ENCODE data around the gene CAVIN2. TPM values are rescaled to one million over a fixed set of nuclear protein-coding genes. Genes with fewer than 3 reads are reported as not detected.

The CAVIN2 gene
- total RNA-seq, 1 experiment from 2014 or later = 3.2 TPM

DNA sequence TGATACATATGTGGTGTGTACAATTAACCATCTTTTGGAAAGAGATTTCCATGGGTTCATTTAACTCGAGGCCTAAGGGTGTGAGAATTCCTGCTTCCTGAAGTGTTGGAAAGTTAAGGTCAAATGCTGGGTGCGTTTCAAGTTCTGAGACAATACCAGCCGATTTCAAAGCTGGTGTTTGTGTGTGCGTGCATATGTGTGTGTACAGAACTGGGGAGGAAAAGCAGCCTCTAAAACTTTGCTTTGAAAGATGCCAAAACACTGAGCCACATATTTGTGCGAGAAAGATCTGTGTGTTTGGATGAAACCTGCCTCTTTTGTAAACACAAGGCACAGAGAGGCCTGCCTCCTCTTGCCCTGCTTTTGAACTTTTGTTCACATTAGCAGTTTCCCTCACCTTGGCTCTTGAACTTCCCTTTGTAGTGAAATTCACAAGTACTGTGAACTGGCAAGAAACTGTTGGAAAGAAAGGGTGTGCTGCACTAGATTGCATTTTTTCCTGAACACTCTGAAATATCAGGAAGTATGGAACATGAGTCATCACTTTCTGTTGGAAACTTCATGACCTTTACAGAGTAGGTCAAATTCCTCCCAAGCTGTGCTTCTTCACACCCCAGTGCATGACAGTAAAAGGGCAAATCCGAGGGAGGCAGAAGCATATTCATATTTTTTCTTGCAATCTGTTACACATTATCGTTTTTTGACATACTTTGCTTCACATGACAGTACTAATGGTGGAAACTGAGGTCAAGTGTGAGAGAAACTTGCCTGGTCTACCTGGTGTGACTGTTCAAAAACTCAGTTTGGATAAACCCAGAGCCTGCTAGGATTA is 20.0 kb upstream of the CAVIN2 start:
- DNase-seq (ENCODE audit: low spot score) = no peak
- in situ Hi-C loops (cut with HindIII; ENCODE audit: low sequenced_read_pairs) = no loop called here

- in situ Hi-C loops (cut with HindIII; ENCODE audit: low sequenced_read_pairs) = no loop called here
- DNase-seq (ENCODE audit: low spot score) = no peak
Observed at GRCh38 chr2:191866195-191866594, 19.3 kb upstream of the CAVIN2 start.

DNA sequence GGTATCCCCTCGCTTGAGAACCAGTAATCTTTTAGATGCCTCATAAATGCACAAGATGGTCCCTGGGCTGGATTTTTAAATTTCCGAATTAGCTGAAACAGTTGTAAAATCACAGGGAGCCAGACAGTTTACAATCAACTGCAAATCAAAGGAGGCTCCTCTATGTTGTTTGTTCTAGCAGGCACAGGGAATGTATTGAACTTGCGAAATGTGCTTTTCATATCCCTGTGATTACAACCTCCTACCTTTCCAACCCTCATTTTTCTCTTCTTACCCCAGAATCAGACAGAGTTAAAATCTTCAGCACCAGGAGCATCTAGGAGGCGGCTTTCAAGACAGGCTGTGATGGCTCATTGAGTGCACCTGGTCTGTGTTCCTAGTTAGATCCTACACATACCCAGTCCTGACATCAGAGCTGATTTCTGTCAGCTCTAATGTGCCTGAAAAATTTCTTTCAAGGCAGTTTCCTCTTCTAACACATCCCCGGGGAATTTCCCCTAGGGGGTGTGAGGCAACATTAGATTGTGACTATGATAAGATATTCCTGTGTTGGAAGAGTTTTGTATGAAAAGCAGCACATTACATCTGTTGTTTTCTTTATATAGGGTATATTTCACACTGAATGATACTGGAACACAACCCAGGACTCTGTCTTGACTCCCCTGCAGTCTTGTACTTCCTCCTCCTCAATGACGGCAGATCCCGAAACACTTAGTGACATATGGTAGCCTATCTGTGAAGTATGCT is 17.9 kb upstream of the CAVIN2 start:
- in situ Hi-C loops (cut with HindIII; ENCODE audit: low sequenced_read_pairs) = no loop called here
- no peak for DNase-seq (ENCODE audit: low spot score)

DNA sequence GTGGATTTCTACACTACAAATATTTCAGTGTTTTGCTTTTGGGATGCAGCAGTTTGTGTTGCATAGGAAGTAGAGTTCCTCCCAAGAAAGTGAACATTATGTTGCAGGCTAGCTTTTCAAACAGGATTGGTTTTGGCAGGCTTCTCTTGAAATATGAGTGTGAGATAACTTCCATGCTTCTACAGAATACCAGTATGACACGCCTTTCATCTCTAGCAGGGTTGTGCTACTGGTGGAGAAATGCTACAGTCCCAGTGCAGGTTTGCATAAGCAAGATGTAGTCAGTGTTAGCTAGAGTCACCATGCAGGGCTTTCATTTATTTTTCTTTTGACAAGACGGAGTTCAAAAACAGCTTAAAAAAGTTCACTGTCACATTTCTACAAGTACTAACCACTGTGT is 17.1 kb upstream of the CAVIN2 start:
- in situ Hi-C loops (cut with HindIII; ENCODE audit: low sequenced_read_pairs) = no loop called here

GRCh38 chr2:191862156-191862775 is 15.4 kb upstream of the CAVIN2 start:
- in situ Hi-C loops (cut with HindIII; ENCODE audit: low sequenced_read_pairs) = no loop called here
- DNase-seq (ENCODE audit: low spot score) = no peak

More for the DNA sequence above, 17.1 kb upstream of the CAVIN2 start:
- no peak for DNase-seq (ENCODE audit: low spot score)

DNA sequence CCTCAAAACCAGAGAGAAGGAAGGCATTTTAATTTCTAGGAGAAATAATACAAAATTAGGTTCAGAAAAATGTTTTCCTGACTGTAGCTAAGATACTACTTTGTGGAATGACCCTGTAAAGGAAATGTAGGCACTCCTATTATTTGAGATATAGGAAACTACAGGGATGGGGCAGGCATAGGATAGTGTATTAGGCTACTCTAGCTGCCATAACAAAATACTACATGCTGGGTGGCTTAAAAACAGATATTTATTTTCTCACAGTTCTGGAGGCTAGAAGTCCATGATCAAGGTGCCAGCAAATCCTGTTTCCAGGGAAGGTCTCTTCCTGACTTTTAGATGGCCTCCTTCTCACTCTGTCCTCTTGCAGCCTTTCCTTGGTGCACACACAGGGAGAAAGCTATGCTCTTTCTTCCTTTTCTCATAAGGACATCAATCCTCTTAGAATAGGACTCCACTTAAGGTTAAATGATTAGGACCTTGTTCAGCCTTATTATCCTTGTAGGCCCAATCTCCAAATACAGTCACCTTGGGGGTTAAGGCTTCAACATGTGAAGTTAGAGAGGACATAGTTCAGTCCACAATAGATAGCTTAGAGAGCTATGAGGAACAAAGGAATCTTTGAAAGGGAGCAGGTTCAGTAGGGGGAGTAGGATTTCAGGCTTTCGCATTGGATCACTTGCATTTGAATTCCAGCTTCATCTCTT is 14.0 kb upstream of the CAVIN2 start:
- in situ Hi-C loops (cut with HindIII; ENCODE audit: low sequenced_read_pairs) = no loop called here
- DNase-seq (ENCODE audit: low spot score) = no peak

DNA sequence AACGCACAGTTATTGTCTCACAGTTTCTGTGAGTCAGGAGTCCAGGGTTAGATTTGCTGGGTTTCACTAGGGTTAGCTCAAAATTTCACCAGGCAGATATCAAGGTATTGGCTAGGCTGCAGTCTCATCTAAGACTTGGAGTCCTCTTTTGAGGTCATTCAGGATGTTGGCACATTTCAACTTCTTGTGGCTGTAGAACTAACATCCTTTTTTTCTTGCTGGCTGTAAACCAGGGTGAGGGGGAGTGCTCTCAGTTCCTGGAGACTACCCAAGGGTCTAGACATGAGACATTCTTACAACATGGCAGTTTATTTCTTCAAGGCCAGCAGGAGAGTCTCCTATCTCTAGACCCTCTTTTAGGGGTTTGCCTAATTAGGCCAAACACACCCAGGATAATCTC is 12.8 kb upstream of the CAVIN2 start:
- no peak for DNase-seq (ENCODE audit: low spot score)
- in situ Hi-C loops (cut with HindIII; ENCODE audit: low sequenced_read_pairs) = no loop called here

DNA sequence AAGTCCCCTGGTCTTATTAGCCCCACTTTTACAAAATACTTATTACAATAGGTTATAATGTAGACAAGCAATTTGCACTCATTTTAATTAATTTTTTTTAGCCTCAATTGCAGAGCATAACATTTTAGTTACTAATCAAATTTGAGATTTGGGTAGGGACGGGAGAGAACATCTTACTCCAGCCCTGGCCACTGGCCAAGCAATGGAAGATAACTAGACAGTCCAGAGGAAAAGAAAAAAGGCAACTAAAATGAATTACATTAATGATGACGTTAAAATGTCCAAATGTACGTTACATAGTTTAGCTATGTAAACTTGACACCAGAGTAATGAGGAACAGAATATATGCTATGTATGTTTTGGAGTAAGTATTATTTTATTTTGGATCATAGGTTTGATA is 11.0 kb upstream of the CAVIN2 start:
- in situ Hi-C loops (cut with HindIII; ENCODE audit: low sequenced_read_pairs) = no loop called here
- DNase-seq (ENCODE audit: low spot score) = no peak

GRCh38 chr2:191857259-191857805 is 10.4 kb upstream of the CAVIN2 start:
- in situ Hi-C loops (cut with HindIII; ENCODE audit: low sequenced_read_pairs) = no loop called here
- DNase-seq (ENCODE audit: low spot score) = no peak

- DNase-seq (ENCODE audit: low spot score) = no peak
- in situ Hi-C loops (cut with HindIII; ENCODE audit: low sequenced_read_pairs) = no loop called here
Observed at GRCh38 chr2:191856111-191856876, 9.4 kb upstream of the CAVIN2 start.

GRCh38 chr2:191855382-191855781 is 8.5 kb upstream of the CAVIN2 start:
- in situ Hi-C loops (cut with HindIII; ENCODE audit: low sequenced_read_pairs) = no loop called here
- no peak for DNase-seq (ENCODE audit: low spot score)

DNA sequence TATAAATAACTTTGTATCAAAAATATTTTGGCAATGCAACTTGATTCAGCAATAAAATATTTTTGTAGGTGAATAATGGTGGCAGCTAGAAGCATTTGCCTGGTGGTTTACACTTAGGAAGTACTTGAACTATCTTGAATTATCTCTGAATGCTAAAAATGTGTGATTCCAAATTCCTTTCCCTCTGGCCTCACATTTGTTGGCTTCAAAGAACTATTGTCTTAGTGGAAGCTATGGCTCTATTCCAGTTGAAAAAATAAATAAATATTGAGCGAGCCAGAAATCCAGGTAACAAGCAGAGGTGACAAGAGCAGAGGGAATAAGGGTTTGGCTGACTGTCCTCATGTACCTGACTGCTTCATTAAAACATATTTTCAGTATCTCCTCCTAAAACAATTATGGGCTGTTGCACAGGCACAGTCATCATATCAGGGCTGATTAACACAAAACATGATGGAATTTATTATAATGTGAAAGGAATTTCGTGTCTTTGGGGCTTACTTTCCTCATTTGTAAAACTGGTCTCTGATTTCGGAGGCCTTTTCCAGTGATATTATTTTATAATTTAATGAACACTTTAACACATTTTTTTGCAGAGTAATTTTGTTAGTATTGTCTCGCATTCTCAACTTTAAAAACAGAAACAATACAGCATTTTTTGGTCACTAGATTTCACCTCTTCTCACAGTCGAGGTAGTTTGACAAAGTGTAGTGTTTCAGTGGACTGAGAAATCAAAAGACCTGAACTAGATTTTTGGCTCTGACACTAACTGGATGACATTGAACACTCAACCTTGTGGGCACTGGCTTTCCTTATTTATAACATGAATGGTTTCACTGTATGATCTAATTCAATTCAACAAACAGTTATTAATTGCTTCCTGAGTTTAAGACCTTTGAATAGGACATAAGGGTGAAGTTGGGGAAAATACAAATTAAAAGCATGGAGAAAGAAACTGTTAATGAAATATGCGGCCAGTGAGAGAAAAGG is 7.8 kb upstream of the CAVIN2 start:
- in situ Hi-C loops (cut with HindIII; ENCODE audit: low sequenced_read_pairs) = no loop called here
- DNase-seq (ENCODE audit: low spot score) = no peak

DNA sequence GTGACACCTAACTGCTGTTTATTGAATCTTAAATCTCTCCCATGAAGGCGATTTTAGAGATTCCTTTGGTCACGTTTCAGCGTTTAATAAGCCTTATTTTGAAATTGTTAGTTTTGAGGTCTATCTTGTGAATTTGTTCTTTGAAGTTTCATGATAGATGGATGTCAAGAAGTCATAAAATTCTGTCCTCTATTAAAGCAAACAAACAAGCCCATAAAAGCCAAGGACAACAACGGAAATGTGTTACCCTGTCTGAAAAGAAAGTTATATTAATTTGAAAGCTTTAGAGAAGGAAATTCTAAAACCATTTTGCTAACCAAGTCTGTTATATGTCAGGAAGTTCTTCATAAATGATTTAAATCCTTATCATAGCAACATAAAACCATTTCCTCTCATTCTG is 7.0 kb upstream of the CAVIN2 start:
- DNase-seq (ENCODE audit: low spot score) = no peak
- in situ Hi-C loops (cut with HindIII; ENCODE audit: low sequenced_read_pairs) = no loop called here

DNA sequence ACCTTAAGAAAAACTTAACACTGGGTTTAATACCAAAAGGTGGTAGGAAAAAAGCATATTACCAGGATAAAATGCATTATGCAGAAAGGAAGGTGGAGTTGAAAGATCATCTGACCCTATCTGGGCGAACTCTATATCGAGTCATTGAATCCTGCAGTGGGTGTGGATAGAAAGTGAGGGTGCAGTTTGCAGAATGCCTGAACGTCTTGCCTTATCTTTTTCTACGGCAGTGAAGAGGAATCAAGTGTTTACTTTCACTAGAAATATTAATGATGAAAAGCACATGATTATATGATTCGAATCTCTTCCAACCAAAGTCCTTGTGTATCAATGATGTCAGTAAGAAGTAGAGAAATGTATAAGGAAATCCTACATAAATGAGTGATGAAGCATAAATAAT is 4.3 kb upstream of the CAVIN2 start:
- in situ Hi-C loops (cut with HindIII; ENCODE audit: low sequenced_read_pairs) = no loop called here
- DNase-seq (ENCODE audit: low spot score) = no peak

GRCh38 chr2:191848771-191849767 is 2.2 kb upstream of the CAVIN2 start:
- in situ Hi-C loops (cut with HindIII; ENCODE audit: low sequenced_read_pairs) = no loop called here
- DNase-seq (ENCODE audit: low spot score) = no peak

DNA sequence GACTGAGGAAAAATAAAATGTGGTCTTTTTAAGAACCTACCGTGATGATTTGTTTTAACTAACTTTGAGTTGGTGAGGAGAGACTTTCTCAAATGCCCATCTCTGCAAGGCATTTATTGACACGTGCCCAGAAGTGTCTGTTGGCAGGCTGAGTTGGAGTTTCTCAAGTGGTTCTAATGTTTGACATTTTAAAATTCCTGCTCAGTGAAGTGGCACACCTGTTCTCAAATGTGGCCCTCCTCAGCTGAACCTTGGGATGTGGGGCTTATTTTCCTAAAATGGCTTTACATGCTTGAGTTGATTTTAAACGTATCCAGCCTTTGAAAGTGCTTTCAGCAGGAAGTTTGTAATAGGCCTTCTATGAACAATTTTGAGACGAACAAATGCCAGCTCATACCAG is 876 bp upstream of the CAVIN2 start:
- in situ Hi-C loops (cut with HindIII; ENCODE audit: low sequenced_read_pairs) = no loop called here

More for the DNA sequence above, 876 bp upstream of the CAVIN2 start:
- DNase-seq (ENCODE audit: low spot score) = no peak
